GM23248 (cell line): ENCODE measurements around the gene SIAH2.

Experiments
- EZH2 ChIP-seq: fragments of 200-600 bp; sonication (generic); IDR thresholded peaks from 2 replicates; pipeline ENCODE4 v1.6.1; 2018; ENCODE audit warnings: antibody characterized with exemption, mild to moderate bottlenecking; ENCODE audit not compliant: insufficient read depth, poor library complexity, severe bottlenecking
- EZH2phosphoT487 ChIP-seq: fragments of 200-600 bp; sonication (generic); IDR thresholded peaks from 2 replicates; pipeline ENCODE4 v1.6.1; 2018; ENCODE audit warnings: antibody characterized with exemption, moderate library complexity, mild to moderate bottlenecking, low read depth; ENCODE audit not compliant: insufficient read depth

GRCh38 chr3:150764967-150765366 lies 2.0 kb upstream of the SIAH2 start:
- TF ChIP-seq EZH2 = no peak
- no peak for TF ChIP-seq EZH2phosphoT487
